Left lobe of liver (tissue), 2 donors: ENCODE measurements around the gene NET1. TPM values are rescaled to one million over a fixed set of nuclear protein-coding genes. Genes with fewer than 3 reads are reported as not detected.

Experiments used
- ATAC-seq: fragments of 200-7000 bp; cut with Tn5 transposase; one replicate; pipeline ENCODE4 v1.9.1; 2020; ENCODE audit warnings: mild to moderate bottlenecking, moderate library complexity
- DNase-seq: peaks from one replicate; pipeline ENCODE4 v3.0.0-alpha.2; 2020; ENCODE audit warnings: low spot score
- total RNA-seq: library from RNA; stranded (reverse); gene quantifications from one replicate; pipeline ENCODE4 v1.2.1, GENCODE V29; 2021
- donor health status: DM: no; HTN: no; CAD: no; lungs with moderate emphysema.
- donor health status: DM: no; HTN: yes; CAD: no.

NET1 gene
- total RNA-seq, 1 donor from 2014 or later, result 58.9 TPM

DNA sequence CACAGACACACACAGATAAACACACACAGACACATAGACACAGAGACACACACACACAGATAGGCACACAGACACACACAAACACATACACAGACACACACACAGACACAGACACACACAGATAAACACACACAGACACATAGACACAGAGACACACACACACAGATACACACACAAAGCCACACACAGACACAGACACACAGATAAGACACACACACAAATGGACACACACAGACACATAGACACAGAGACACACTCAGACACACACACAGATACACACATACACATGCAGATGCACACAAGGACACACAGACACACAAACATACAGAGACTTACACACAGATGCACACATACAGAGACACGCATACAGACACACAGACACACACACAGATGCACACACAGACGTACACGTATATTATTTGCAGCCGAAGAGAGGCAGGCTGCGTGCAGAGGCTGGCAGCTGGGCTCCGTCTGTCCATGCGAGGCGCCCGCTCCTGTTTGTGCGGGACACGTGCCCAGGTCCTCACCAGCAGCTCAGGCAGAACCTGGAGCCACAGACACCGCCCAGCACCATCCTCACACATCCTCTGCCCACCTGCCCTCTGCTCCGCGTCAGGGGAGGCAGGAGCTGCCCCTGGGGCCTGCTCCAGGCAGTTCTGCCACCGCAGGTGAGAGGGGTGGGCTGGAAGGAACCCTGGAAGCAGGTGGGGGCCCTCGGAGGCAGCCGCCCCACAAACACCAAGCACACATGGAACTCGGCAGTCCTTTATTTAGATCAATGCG, 85.8 kb downstream of the NET1 start:
- DNase-seq (no peak), ATAC-seq (no peak)

DNA sequence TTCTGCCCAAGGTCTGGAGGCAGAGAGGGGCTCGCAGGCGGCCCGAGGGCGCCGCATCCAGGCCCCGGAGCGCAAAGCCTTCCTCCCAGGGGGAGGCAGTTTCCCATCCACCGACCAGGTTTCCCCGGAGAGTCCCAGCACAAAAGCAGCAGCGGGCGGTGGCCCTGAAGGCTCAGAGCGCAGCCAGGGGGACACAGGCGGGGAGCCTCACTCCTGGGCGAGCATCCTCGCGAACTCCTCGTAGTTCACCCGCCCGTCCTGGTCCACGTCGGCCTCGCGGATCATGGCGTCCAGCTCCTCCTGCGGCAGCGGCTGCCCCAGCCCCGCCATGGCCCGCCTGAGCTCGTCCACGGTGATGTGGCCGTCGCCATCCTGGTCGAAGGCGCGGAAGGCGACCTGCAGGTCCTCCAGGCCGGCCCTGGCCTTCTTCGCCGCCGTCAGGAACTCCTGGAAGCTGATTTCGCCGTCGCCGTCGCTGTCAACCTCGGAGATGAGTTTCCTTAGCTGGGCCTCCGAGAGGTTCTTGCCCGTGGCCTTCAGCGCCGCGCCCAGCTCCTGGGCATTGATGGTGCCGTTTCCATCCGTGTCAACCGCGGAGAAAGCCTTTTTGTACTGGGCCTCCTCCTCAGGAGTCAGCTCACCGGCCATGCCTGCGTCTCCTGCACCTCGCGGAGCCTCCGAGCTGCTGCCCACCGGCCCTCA, 86.6 kb downstream of the NET1 start:
- DNase-seq (no peak), ATAC-seq (no peak)

DNA sequence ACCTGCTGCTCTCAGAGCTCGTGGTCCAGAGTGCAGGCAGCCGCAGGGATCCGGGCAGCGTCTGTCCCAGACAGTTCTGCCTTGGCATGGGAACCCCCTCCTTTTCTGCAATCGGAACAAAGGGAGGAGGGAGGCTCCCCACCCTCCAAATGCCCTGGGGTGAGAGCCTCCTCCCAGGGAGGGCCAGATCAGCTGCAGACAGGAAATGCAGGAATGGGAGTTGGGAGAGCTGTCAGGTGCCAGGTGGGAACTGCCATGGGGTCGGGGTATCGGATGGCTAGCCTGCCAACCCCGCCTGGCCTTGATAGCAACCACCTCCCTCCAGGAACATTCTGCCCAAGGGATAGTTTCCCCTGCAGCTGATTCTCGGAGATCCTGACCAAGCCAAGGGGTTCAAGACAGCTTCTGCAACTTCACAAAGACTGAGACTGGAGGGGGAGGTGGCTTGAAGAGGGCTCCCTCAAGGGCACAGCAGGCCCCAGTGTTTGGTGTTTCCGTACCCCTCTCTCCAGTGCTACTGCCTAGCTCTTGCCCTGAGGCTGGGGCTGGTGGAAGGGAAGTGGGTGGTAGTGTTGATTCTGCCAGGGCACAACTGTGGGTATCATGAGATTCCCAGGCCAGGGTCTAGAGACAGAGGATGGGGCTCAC, 87.3 kb downstream of the NET1 start, which contains the start of gene CALML5:
CALML5 (minus strand) TSS at position 78 of the 648 bp plus-strand sequence. CDS start 132 bp downstream, outside the sequence.
- DNase-seq, result no peak
- no peak for ATAC-seq

DNA sequence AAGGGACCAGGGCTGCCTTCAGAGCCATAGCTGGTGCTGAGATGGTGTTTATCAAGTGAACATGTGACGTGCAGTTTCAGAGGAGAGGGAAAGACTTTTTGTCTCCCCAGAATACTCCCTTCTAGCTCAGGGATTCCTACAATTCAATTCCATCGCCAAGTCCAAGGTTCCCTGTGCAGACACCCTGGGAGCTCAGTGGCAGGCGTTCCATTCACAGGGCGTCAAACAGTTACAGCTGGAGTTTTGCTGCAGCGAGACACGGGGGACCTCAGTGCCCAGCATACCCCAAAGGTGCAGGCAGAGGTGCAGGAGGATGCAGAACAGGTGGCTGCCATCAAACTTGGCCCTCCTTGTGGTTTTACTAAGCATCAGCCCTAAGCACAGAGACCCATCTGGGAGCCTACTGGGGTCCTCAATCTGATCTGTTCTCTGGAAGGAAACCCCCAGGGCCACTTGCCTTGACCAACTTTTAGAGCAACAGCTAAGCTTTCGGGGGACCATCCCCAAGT, 87.9 kb downstream of the NET1 start:
- ATAC-seq (no peak), DNase-seq (no peak)

DNA sequence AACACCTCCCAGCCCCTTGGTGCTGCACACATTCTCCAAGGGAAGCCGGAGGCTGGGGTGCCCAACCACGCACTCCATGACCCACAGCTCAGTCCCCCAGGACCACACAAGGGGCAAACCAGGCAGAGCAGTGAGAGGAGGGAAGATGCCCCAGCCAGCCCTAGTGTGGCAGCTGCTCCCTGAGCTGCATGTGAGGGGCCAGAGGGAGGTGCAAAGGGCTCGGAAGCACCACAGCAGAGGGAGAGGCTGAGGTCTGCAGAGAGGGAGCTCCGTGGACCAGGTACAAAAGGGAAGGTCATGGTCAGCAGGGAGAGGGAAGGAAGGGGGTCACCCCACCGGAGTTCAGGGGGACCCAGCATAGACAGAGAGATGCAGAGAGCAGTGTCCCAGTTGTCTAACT, 88.6 kb downstream of the NET1 start:
- ATAC-seq (no peak), DNase-seq (no peak)

DNA sequence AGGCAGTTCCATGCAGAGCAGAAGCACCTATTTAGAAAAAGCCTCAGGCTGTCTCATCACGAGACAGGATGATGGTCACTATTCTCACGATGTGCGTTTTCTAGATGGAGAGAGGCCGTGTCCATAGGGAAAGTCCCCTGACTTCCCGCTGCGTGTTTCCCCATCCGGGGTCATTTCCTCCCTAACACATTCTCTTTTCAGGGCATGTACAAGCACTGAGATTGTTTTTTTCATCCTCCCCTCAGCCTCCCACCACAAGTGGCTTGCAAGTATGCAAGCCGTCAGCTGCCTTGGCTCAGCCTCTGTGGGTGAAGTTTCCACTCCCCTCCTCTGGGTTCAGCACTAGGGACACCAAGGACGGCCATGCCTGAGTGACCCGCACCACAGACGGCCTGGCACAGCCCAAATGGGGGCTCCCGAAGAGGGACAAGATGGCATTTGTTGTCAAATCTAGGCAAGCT, 89.7 kb downstream of the NET1 start:
- ATAC-seq (no peak), DNase-seq (no peak)

DNA sequence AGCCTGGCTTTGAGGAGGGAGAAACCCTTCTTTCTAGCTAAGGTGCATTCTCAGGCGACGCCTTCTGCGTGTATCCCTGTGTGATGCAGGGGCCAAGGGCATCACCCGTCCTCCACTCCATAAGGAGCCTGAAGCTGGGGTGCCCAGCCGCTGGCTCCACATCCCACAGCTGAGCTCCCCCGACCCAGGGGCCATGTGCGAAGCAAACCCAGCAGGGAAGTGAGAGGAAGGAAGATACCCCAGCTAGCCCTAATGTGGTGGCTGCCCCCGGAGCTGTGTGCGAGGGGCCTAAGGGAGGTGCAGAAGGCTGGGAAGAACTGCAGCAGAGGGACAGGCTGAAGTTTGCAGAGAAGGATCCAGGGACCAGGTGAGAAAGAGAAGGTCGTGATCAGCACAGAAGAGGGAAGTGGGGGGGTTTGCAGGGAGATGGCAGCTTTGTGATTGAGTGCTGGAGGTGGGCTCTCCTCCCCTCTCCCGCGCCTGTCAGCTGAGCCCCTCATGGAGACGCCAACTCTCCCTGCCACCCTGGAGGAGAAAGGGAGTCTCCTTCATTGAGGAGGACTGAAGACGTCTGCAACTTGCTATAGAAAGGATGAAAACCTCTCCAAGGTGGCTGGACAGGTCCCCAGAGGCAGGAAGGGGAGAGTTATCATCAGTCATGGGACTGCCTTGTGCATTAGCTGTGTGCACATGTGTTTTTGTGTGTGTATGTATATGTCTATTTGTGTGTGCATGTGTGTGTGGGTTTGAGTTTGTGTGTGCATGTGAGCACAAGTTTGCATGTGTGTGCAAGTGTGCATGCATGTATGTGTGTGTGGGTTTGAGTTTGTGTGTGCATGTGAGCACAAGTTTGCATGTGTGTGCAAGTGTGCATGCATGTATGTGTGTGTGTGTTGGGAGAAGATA, 90.5 kb downstream of the NET1 start:
- ATAC-seq (no peak), DNase-seq (no peak)

DNA sequence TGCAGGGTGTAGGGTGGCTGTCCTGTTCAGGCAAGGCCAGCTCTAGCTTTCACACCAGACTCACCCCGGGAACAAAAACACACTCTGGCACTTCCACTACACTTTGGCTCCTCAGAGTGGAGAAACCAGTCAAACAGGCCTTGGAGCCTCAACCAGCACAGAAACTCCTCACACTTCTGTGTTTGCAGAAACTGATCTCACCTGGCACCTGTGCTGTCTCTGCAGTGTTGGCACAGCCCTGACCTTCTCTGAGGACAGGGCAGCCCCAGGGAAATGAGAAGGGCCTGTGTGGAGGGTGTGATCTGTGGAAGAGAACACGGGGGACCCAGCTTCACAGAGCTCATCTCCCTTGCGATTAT, 91.1 kb downstream of the NET1 start:
- ATAC-seq, result peak; percentile 45
- DNase-seq, result no peak

DNA sequence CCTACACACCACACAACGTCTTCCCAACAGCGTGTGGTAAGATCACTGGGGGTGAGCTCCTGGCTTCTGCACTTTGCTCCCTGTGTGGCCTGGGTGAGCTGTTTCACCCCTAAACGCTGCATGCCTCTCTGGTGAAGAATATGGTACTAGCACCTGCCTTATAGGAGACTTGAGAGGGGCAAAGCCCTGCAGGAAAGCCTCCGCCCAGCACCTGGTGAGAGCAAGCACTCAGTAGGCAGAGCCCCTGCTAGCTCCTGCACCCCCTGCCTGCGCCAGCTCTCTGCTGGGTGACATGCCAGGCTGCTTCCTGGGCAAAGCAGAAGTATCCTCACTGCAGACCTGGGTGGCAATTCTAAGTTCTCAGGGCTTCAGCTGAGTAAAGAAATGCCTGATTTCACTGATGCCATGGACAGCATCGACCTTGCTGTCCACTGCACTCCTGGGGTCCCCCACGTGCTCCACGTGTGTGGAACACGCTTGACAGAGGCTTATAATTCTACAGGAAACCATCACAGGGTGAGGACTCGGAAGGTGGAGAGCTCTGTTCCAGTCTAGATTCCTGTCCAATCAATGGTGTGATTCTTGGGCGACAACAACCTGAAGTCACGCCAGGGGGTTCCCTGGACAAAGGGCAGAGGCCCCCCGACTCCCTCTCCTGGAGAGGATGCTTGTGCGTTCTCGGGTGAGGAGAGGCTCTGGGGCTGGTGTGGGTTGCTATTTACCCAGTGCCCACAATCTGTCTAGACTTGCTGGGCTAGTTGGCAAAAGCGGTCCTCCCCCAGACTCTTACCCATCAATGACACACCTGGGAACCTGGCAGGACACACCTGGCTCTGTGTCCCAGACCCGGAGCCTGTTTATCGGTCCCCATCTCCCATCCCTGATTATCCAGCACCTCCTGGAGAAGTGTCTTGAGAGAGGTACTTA, 92.1 kb downstream of the NET1 start:
- no peak for ATAC-seq

DNA sequence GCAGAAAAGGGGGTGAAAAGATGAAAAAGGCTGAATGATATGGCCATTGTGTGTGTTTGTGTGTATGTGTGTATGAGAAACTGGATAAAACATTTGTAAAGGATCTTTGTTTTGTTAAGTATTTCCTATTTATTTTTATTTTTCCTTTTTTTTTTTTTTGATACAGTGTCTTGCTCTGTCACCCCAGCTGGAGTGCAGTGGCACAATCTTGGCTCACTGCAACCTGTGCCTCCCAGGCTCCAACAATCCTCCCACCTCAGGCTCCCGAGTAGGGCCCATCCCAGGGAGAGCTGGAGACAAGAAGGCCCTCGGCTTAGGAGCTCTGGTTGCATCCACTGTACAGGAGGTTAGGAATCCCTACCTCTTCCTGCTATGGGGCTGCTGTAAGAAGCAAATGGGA, 93.9 kb downstream of the NET1 start:
- ATAC-seq, result no peak
- no peak for DNase-seq

More for the DNA sequence above, 92.1 kb downstream of the NET1 start:
- no peak for DNase-seq

DNA sequence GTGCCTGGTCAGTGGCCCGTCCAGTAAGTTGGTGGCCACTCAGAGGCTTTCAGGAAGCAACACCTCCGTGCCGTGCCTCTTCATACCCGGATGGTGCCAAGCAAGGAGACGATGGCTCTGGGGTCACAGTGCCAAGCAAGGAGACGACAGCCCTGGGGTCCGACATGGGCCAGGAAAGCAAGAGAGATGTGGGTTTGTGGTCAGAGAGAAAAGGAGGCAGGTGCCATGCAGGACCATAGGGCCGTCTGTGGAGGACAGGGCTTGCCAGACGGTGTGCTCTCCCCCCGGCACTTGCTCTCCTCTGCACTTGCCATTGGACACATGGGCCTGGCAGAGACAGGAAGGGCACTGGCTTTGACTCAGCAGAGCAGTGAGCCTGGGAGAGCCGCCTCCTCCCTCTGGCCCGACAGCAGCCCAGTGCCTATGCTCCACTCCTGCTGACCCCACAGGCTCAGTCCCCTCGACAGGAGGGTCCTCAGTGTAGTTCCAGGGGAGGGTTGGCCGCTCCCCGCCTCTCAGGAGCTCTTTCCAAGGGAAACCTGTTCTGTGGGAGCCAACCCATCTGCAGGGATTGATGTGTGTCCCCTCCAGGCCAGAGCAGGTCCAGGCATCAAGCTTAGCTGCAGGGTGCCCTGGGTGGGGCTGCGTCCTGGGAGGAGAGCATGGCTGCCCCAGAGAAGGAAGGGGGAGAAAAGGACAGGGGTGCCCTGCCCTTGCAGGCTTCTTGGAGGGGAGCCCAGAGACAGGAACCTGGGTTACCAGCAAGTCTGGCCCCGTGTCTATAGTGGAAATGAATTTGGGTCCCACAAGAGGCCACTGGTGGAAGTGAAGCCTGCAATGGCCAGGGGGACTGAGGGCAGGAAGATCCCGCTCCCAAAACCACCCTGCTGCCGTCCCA, 94.6 kb downstream of the NET1 start:
- DNase-seq (no peak), ATAC-seq (no peak)

DNA sequence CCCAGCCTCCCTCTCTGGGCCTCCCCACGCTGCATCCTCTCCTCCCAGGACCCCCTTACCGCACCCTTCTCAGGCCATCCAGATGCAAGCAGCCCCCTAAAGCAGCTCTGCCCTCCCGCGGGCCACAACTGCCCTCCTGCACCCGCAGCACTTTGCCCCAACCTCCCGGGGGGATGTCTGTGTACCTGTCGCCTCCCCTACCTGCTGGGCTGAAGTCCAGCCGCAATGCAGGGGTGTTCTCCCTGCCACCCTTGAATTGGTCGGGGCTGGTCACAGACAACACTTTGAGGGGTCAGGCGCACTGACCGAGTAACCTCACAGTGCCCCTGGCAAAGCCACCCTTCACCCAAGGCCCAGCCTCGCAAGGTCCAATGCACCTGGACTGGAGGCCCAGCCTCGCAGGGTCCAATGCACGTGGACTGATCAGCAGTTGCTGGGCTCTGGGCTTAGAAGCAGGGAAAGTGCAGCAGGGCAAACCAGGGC, 95.3 kb downstream of the NET1 start:
- ATAC-seq (no peak), DNase-seq (no peak)

DNA sequence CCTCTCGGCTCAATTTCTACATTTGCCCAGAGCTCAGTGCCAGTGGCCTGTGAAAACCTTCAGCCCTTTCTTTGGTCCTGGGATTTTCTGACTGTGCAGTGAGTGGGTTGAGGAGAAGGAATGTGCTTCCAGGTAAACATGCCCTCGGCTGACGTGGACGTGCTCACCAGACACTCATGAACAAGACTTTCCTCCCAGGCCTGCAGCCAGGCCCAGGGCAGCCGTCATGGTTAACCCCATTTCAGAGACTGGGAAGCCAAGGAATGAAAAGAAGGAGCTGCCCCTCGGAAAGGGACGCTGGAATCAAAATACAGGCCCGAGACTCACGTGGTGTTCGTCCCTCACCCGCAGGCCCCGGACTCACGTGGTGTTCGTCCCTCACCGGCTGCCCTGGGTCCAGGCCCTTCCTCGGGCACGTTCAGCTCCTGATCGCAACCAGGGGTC, 95.8 kb downstream of the NET1 start:
- DNase-seq (no peak), ATAC-seq (no peak)

Other genes with a start within 250 kb of the NET1 start
- gene AKR1C8, start 227.4 kb upstream of the NET1 start, total RNA-seq, result 24.7 TPM
- 292 TPM for gene AKR1C4, start 215.7 kb upstream of the NET1 start, total RNA-seq
- not detected for gene UCN3, start 47.6 kb upstream of the NET1 start, total RNA-seq
- not detected for gene TUBAL3, start 7.7 kb upstream of the NET1 start, total RNA-seq
- gene CALML5, start 87.0 kb downstream of the NET1 start, total RNA-seq, result not detected
- not detected for gene CALML3, start 112.4 kb downstream of the NET1 start, total RNA-seq